CD14-positive monocyte (primary cell): ENCODE results near the gene DCLRE1B. TPM values are rescaled to one million over a fixed set of nuclear protein-coding genes. Genes with fewer than 3 reads are reported as not detected.

Experiments used
- DNase-seq, 3 donors: peaks; one replicate each; pipeline ENCODE4 v3.0.0-alpha.2; 2011 to 2022
- H2AFZ ChIP-seq: 2 replicates; pipeline ENCODE4 v1.6.0; 2012; ENCODE audit warnings: mild to moderate bottlenecking, low read depth, low read length, inconsistent platforms; ENCODE audit not compliant: insufficient read depth, poor library complexity, severe bottlenecking
- H3K27ac ChIP-seq, 2 donors: 1 replicate in 1 of 2; 2 replicates in 1 of 2; pipeline ENCODE4 v1.5.1; 2012 to 2013; ENCODE audit warnings: low read length in 2 of 2, control low read depth in 1 of 2, inconsistent platforms in 1 of 2, low read depth in 1 of 2, mild to moderate bottlenecking in 1 of 2
- H3K27me3 ChIP-seq, 2 donors: one replicate each; pipeline versions ENCODE4 v1.6.0 to v1.6.1; 2011 to 2013; ENCODE audit warnings: low read length in 2 of 2; ENCODE audit not compliant: control insufficient read depth in 2 of 2, insufficient read depth in 2 of 2
- H3K36me3 ChIP-seq, 2 donors: replicated peaks in 1 of 2; 1 replicate in 1 of 2; 2 replicates in 1 of 2; pipeline versions ENCODE4 v1.5.1 to v1.6.1; 2012 to 2013; ENCODE audit warnings: low read length in 2 of 2, control low read depth in 1 of 2, inconsistent platforms in 1 of 2, mild to moderate bottlenecking in 1 of 2; ENCODE audit not compliant: insufficient read depth in 2 of 2, control insufficient read depth in 1 of 2
- H3K4me1 ChIP-seq, 2 donors: 1 replicate in 1 of 2; 2 replicates in 1 of 2; pipeline versions ENCODE4 v1.5.1 to v1.6.1; 2012 to 2013; ENCODE audit warnings: low read length in 2 of 2, control low read depth in 1 of 2, inconsistent platforms in 1 of 2, mild to moderate bottlenecking in 1 of 2, moderate library complexity in 1 of 2; ENCODE audit not compliant: insufficient read depth in 2 of 2, control insufficient read depth in 1 of 2
- H3K4me2 ChIP-seq: replicated peaks from 2 replicates; pipeline ENCODE3; 2012; ENCODE audit warnings: low read length, moderate library complexity, mild to moderate bottlenecking; ENCODE audit not compliant: poor library complexity, severe bottlenecking; ENCODE audit errors: extremely low read depth
- H3K4me3 ChIP-seq, 3 experiments: fragments of 200-600 bp in 1 of 3; sonication (generic) in 1 of 3; replicated peaks in 1 of 3; 1 replicate in 2 of 3; 2 replicates in 1 of 3; pipeline ENCODE4 v1.5.1; 2011 to 2013; ENCODE audit warnings: low read length in 3 of 3, mild to moderate bottlenecking in 3 of 3, control low read depth in 2 of 3, low read depth in 2 of 3, inconsistent platforms in 1 of 3, moderate library complexity in 1 of 3
- H3K79me2 ChIP-seq: 2 replicates; pipeline ENCODE4 v1.6.0; 2012; ENCODE audit warnings: mild to moderate bottlenecking, control low read depth, inconsistent platforms, low read length, moderate library complexity; ENCODE audit not compliant: insufficient read depth
- H3K9ac ChIP-seq: 2 replicates; pipeline ENCODE4 v1.6.0; 2017; ENCODE audit warnings: low read length, mild to moderate bottlenecking; ENCODE audit not compliant: insufficient read depth, poor library complexity, severe bottlenecking
- H3K9me3 ChIP-seq, 2 donors: replicated peaks in 1 of 2; 1 replicate in 1 of 2; 2 replicates in 1 of 2; pipeline versions ENCODE4 v1.5.1 to v1.6.1; 2012 to 2013; ENCODE audit warnings: low read length in 2 of 2, control low read depth in 1 of 2; ENCODE audit not compliant: control insufficient read depth in 1 of 2, insufficient read depth in 1 of 2
- H4K20me1 ChIP-seq: 2 replicates; pipeline ENCODE4 v1.6.0; 2012; ENCODE audit warnings: mild to moderate bottlenecking, low read length, control low read depth, moderate library complexity; ENCODE audit not compliant: insufficient read depth
- H3K27ac Mint-ChIP-seq, 7 donors: one replicate each; pipeline ENCODE4 v1.8.0; 2020; ENCODE audit warnings: mild to moderate bottlenecking in 7 of 7, mixed read lengths in 7 of 7, moderate library complexity in 6 of 7, inconsistent platforms in 2 of 7
- H3K27me3 Mint-ChIP-seq, 3 donors: one replicate each; pipeline ENCODE4 v1.8.0; 2021 to 2022; ENCODE audit warnings: low read depth in 3 of 3, mild to moderate bottlenecking in 3 of 3, mixed read lengths in 3 of 3, moderate library complexity in 3 of 3, inconsistent platforms in 1 of 3
- H3K36me3 Mint-ChIP-seq, 2 donors: one replicate each; pipeline ENCODE4 v1.8.0; 2020; ENCODE audit warnings: mixed read lengths in 2 of 2, inconsistent platforms in 1 of 2, mild to moderate bottlenecking in 1 of 2
- H3K4me1 Mint-ChIP-seq: one replicate; pipeline ENCODE4 v1.8.0; 2020; ENCODE audit warnings: mild to moderate bottlenecking, mixed read lengths
- H3K4me3 Mint-ChIP-seq, 2 donors: one replicate each; pipeline ENCODE4 v1.8.0; 2020; ENCODE audit warnings: mild to moderate bottlenecking in 2 of 2, mixed read lengths in 2 of 2, moderate library complexity in 1 of 2
- H3K9me3 Mint-ChIP-seq, 7 donors: one replicate each; pipeline ENCODE4 v1.8.0; 2020 to 2022; ENCODE audit warnings: mixed read lengths in 7 of 7, mild to moderate bottlenecking in 6 of 7, moderate library complexity in 6 of 7, inconsistent platforms in 2 of 7
- CTCF ChIP-seq: fragments of 200-600 bp; IDR thresholded peaks from one replicate; pipeline ENCODE4 v1.8.0; 2022; ENCODE audit warnings: antibody characterized with exemption, mild to moderate bottlenecking
- WGBS: methylation state at CpG from one replicate; pipeline ENCODE4 v1.1.5; 2013; ENCODE audit warnings: missing lambda C conversion rate; ENCODE audit not compliant: insufficient coverage; 5-methylcytosine and 5-hydroxymethylcytosine counted together
- intact Hi-C, 2 donors: fragments of 100-400 bp; cut with micrococcal nuclease; formaldehyde crosslinking; loops; one replicate each; pipeline versions ENCODE4 v1.15.0 to v1.15.1; 2023
- polyA plus RNA-seq, 3 donors: library from polyadenylated mRNA; depleted of rRNA in 1 of 3; unstranded in 2 of 3; stranded (reverse) in 1 of 3; fragments of 300-500 nt in 2 of 3; fragments of >200 nt in 1 of 3; fragmentation: Illumina TruSeq in 2 of 3; gene quantifications; 1 replicate in 2 of 3; 2 replicates in 1 of 3; pipeline ENCODE4 v1.2.3, GENCODE V29; 2012 to 2021

Gene DCLRE1B
- polyA plus RNA-seq, 3 donors, result 3.0 to 5.7 (median 4.5) TPM

GRCh38 chr1:113940365-113941244 is 35.5 kb downstream of the DCLRE1B start:
- Mint-ChIP-seq H3K27me3 (no peaks in the 10 kb centered on the region), H3K36me3 (peaks cover 30 to 51% of the 10 kb centered on the region in 2 donors), H3K4me3 (peak overlapping the region; percentile 61 to 70), H3K9me3 (no peaks in the 10 kb centered on the region), H3K27ac (peak overlapping the region; percentile 73 to 92 (median 82)), H3K4me1 (peaks cover 82% of the 10 kb centered on the region)
- peak; percentile 30 to 60 (median 35) for DNase-seq
- H3K79me2 ChIP-seq, result peaks cover 100% of the 10 kb centered on the region
- H3K27me3 ChIP-seq, result no peaks in the 10 kb centered on the region
- peak overlapping the region in 1 of 3 experiments; percentile 6 for H3K4me3 ChIP-seq
- peak overlapping the region; percentile 55 to 71 for H3K27ac ChIP-seq
- H3K4me2 ChIP-seq, result peak overlapping the region; percentile 1
- WGBS, result 5% methylated on average over 9 of the region's 16 CpGs
- H3K4me1 ChIP-seq, result peaks cover 61 to 82% of the 10 kb centered on the region in 2 donors
- H3K36me3 ChIP-seq, result peaks cover 12 to 18% of the 10 kb centered on the region in 2 donors
- intact Hi-C loops, result loop anchor here in 1 of 2 donors (5.0 kb wide), 1 partner anchor 33 kb away; the partner anchor contains the start of gene DCLRE1B
- no peak overlapping the region for H2AFZ ChIP-seq
- no peak overlapping the region for H3K9ac ChIP-seq
- no peak for TF ChIP-seq CTCF
- no peaks in the 10 kb centered on the region for H3K9me3 ChIP-seq
- H4K20me1 ChIP-seq, result peaks cover 84% of the 10 kb centered on the region

GRCh38 chr1:113941245-113941559 is 36.1 kb downstream of the DCLRE1B start:
- no peak for DNase-seq
- no peaks in the 10 kb centered on the region for H3K27me3 ChIP-seq
- no peaks in the 10 kb centered on the region for H3K9me3 ChIP-seq
- H3K9ac ChIP-seq, result no peak overlapping the region
- H3K4me3 Mint-ChIP-seq, result no peak overlapping the region
- H3K4me1 ChIP-seq, result peaks cover 64 to 88% of the 10 kb centered on the region in 2 donors
- no peak for TF ChIP-seq CTCF
- H3K4me1 Mint-ChIP-seq, result peaks cover 80% of the 10 kb centered on the region
- H3K4me3 ChIP-seq, result no peak overlapping the region
- peaks cover 12 to 18% of the 10 kb centered on the region in 2 donors for H3K36me3 ChIP-seq
- no peaks in the 10 kb centered on the region for H3K9me3 Mint-ChIP-seq
- no peak overlapping the region for H3K4me2 ChIP-seq
- H3K27ac Mint-ChIP-seq, result peak overlapping the region in 5 of 7 donors; percentile 73 to 92 (median 79)
- H4K20me1 ChIP-seq, result peaks cover 84% of the 10 kb centered on the region
- intact Hi-C loops, result loop anchor here in 1 of 2 donors (5.0 kb wide), 1 partner anchor 34 kb away; the partner anchor contains the start of gene DCLRE1B
- H3K27ac ChIP-seq, result peak overlapping the region in 1 of 2 donors; percentile 71
- no peak overlapping the region for H2AFZ ChIP-seq
- H3K79me2 ChIP-seq, result peaks cover 100% of the 10 kb centered on the region
- H3K36me3 Mint-ChIP-seq, result peaks cover 33 to 57% of the 10 kb centered on the region in 2 donors
- 81% methylated on average over 3 of the region's 7 CpGs for WGBS
- no peaks in the 10 kb centered on the region for H3K27me3 Mint-ChIP-seq
